WERI-Rb-1 (cell line): ENCODE results near the gene CHCHD6.

Experiments used
- DNase-seq: peaks from one replicate; pipeline ENCODE4 v3.0.0-alpha.2; 2020
- H3K27ac ChIP-seq: fragments of 250-450 bp; sonication (Bioruptor Pico); 2 replicates; pipeline ENCODE4 v1.5.1; 2020; ENCODE audit warnings: mild to moderate bottlenecking, moderate library complexity
- H3K27me3 ChIP-seq: fragments of 250-450 bp; sonication (Bioruptor Pico); 2 replicates; pipeline ENCODE4 v1.5.1; 2021; ENCODE audit warnings: mild to moderate bottlenecking, low read depth, moderate library complexity; ENCODE audit not compliant: insufficient read depth, severe bottlenecking
- H3K36me3 ChIP-seq: fragments of 250-450 bp; sonication (Bioruptor Pico); 2 replicates; pipeline ENCODE4 v1.5.1; 2020; ENCODE audit warnings: mild to moderate bottlenecking, moderate library complexity
- H3K4me3 ChIP-seq: 2 replicates; pipeline ENCODE4 v1.5.1; 2011; ENCODE audit warnings: low read depth, mild to moderate bottlenecking, control low read depth, low read length
- H3K9me3 ChIP-seq: fragments of 250-450 bp; sonication (Bioruptor Pico); 2 replicates; pipeline ENCODE4 v1.5.1; 2021; ENCODE audit warnings: mild to moderate bottlenecking, moderate library complexity; ENCODE audit not compliant: severe bottlenecking
- TF ChIP-seq, protein P1 (sequence below): IDR thresholded peaks from 2 replicates; pipeline ENCODE4 v1.5.1; 2011; ENCODE audit warnings: low read depth, mild to moderate bottlenecking, control low read depth, inconsistent platforms, low read length

CHCHD6 gene

DNA sequence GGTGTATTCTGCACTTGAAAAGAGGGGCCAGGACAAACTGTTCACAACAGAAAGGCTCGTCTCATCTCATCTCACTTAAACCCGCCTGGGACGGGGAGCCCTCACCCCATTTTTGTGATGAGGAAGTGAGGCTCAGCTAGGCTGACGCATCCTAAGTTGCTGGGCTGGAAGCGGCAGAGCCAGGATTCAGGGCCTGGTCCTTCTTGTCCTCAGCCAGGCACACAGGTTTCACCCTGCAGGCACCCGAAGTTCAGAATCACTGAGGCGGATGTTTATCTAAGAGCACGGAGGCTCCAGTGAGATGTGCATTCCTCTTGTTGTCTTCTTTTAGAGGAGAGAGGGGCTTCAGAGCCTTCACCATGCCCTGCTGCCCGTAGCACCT, 227.8 kb downstream of the CHCHD6 start:
- H3K36me3 ChIP-seq = no peaks in the 10 kb centered on the region
- no peaks in the 10 kb centered on the region for H3K9me3 ChIP-seq
- no peaks in the 10 kb centered on the region for H3K27me3 ChIP-seq
- TF ChIP-seq, protein P1, sequence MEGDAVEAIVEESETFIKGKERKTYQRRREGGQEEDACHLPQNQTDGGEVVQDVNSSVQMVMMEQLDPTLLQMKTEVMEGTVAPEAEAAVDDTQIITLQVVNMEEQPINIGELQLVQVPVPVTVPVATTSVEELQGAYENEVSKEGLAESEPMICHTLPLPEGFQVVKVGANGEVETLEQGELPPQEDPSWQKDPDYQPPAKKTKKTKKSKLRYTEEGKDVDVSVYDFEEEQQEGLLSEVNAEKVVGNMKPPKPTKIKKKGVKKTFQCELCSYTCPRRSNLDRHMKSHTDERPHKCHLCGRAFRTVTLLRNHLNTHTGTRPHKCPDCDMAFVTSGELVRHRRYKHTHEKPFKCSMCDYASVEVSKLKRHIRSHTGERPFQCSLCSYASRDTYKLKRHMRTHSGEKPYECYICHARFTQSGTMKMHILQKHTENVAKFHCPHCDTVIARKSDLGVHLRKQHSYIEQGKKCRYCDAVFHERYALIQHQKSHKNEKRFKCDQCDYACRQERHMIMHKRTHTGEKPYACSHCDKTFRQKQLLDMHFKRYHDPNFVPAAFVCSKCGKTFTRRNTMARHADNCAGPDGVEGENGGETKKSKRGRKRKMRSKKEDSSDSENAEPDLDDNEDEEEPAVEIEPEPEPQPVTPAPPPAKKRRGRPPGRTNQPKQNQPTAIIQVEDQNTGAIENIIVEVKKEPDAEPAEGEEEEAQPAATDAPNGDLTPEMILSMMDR = no peak
- DNase-seq = no peak
- no peak overlapping the region for H3K4me3 ChIP-seq
- no peak overlapping the region for H3K27ac ChIP-seq

DNA sequence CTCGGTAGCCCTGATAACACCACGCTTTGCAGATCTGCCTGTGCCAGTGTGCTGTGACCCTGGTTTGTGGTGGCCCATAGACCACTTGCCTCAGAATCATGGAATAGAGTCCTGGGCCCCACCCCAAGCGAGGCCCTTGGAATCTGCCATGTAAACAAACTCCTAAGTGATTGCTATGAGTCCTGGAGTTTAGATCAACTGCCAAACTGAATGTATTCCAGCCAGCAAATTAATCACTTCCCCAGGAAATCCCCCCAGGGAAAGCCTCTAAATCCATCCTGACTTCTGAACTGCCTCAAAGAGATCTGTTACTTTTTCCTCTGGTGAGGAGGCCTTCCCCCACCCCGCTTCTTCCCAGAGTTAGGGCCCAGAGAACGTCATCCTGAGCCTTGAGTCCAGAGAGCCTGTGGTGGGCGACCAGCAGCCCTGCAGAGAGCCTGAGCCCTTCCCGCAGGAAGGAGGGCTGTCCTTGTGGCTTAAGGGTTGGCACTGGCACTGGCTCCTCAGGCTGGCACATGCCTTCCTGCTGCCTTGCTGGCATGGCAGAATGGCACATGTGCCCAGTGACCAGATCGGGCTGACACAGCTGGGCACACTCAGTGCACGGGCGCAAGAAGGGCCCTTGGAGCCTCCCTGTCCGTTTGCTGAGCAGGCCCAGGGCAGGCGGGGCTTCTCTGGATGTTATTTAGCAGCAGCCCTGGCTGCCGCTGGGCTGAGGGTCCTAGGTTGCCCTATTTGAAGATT, 228.3 kb downstream of the CHCHD6 start:
- no peak overlapping the region for H3K27ac ChIP-seq
- no peaks in the 10 kb centered on the region for H3K36me3 ChIP-seq
- no peaks in the 10 kb centered on the region for H3K9me3 ChIP-seq
- DNase-seq = no peak
- no peak overlapping the region for H3K4me3 ChIP-seq
- H3K27me3 ChIP-seq = no peaks in the 10 kb centered on the region
- TF ChIP-seq, protein P1 = no peak

DNA sequence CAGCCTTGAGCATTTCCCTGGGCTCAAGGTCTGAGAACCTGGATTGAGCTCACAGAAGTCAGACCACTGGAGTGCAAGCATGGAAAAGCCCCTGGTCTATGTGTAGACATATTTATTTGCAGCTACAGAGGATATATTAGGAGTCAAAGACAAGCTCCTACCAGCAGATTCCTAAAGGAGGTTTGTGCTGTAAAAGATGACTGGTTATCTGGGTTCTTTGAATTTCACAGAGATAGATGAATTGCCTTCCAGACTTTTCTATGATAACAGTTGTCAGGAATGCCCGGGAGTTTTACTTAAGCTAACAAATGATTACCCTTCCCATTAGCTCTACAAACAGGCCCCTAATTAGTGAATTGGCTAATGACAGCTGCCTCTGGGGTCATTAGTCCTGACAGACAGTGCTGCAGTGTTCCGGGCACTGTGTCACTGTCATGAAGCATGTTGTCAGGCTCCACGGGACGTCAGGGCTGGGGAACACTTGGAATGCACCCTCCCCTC, 230.0 kb downstream of the CHCHD6 start:
- Histone ChIP-seq H3K27ac (no peak overlapping the region), H3K36me3 (no peaks in the 10 kb centered on the region), H3K27me3 (no peaks in the 10 kb centered on the region), H3K9me3 (no peaks in the 10 kb centered on the region), H3K4me3 (no peak overlapping the region)
- no peak for DNase-seq
- TF ChIP-seq, protein P1 = no peak

DNA sequence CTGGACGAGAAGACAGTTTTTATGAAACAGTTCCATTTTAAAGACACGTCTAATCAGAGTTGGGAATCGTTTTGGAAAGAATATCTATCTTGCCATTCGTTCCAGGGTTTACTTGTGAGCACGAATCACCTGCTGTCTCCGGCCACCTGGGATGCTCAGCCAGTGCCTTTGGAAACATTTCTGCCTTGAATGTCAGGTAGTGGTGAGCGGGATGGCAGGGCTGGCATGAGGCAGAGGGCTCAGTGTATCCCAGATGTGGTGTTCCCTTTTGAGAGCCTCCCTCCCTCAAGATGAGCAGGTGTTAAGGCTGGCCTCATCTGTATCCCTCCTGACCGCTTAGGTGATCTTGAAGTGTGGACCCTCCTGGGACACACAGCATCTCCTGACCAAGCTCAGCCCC, 231.0 kb downstream of the CHCHD6 start:
- TF ChIP-seq, protein P1 = no peak

DNA sequence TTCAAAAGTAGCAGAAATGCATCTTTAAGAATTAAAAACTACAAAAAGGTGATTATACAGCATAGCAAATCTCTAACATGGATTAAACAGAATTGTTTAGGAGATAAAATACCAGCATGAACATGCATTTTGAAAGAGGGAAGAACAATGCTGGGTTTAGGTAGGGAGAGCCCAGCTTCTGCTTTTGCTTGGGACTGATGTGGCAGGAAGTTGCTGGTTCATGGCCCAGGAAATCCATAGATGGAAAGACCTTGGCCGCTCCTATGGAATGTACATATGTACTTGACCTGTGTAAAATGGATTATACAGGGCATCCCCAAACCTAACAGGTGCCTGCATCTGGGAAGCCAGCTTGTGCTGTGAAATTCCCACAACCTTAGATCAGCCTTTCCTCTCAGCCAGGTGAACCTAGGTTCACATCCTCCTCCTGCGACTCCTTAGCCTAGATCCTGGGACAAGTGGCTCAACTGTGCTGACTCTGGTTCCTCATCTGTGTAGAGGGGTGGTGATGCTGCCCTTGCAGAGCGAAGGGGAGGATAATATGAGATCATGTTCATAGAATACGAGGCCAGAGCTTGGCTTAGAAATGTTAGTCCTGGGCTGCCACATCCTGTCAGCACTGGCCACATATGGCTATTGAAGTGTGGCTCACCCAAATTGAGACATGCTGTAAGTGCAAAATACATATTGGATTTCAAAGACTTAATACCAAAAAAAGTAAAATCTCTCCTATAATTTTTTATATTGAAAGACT, 231.9 kb downstream of the CHCHD6 start:
- no peak overlapping the region for H3K27ac ChIP-seq
- no peak for DNase-seq
- H3K36me3 ChIP-seq = no peaks in the 10 kb centered on the region
- H3K9me3 ChIP-seq = no peaks in the 10 kb centered on the region
- TF ChIP-seq, protein P1 = no peak
- no peak overlapping the region for H3K4me3 ChIP-seq
- no peaks in the 10 kb centered on the region for H3K27me3 ChIP-seq

More for the DNA sequence above, 231.0 kb downstream of the CHCHD6 start:
- no peak for DNase-seq
- Histone ChIP-seq H3K4me3 (no peak overlapping the region), H3K36me3 (no peaks in the 10 kb centered on the region), H3K27ac (no peak overlapping the region), H3K27me3 (no peaks in the 10 kb centered on the region), H3K9me3 (no peaks in the 10 kb centered on the region)
